H1 (cell line): ENCODE data around the gene PSPC1. TPM values are rescaled to one million over a fixed set of nuclear protein-coding genes. Genes with fewer than 3 reads are reported as not detected.

ENCODE experiments used
- CTCF ChIA-PET: fragments of 300-600 bp; sonication (Branson Sonifier 250); formaldehyde crosslinking; loops from one replicate; lab custom pipeline; 2021; ENCODE audit not compliant: partially characterized antibody; lab: Charles Lee
- POLR2A ChIA-PET: fragments of 300-600 bp; sonication (Branson Sonifier 250); formaldehyde crosslinking; loops from one replicate; lab custom pipeline; 2021; ENCODE audit warnings: inconsistent platforms; ENCODE audit not compliant: partially characterized antibody; lab: Charles Lee
- DNase-seq, 2 experiments: peaks; one replicate each; pipeline versions ENCODE4 v3.0.0 to v3.0.0-alpha.2; 2010 to 2022; ENCODE audit warnings: low spot score in 2 of 2, low read depth in 1 of 2, mixed read lengths in 1 of 2
- FAIRE-seq: peaks from 2 replicates; lab custom pipeline; 2011; peaks lifted over from hg19 to GRCh38; lab: Jason Lieb, UNC
- H2AFZ ChIP-seq: 2 replicates; pipeline ENCODE4 v1.8.1; 2012; ENCODE audit warnings: low read length, inconsistent platforms
- H2AK5ac ChIP-seq: 2 replicates; pipeline ENCODE4 v1.6.1; 2013; ENCODE audit warnings: low read depth, low read length
- H2BK120ac ChIP-seq: replicated peaks from 2 replicates; pipeline ENCODE3; 2013; ENCODE audit warnings: low read depth, low read length, inconsistent platforms
- H2BK12ac ChIP-seq: 2 replicates; pipeline ENCODE4 v1.6.1; 2013; ENCODE audit warnings: low read depth, low read length
- H2BK15ac ChIP-seq: 2 replicates; pipeline ENCODE4 v1.6.1; 2013; ENCODE audit warnings: low read length
- H2BK20ac ChIP-seq: 2 replicates; pipeline ENCODE4 v1.6.1; 2013; ENCODE audit warnings: low read length
- H2BK5ac ChIP-seq: 2 replicates; pipeline ENCODE4 v1.6.1; 2013; ENCODE audit warnings: low read depth, low read length
- H3K14ac ChIP-seq: 2 replicates; pipeline ENCODE4 v1.6.1; 2013; ENCODE audit warnings: inconsistent platforms; ENCODE audit not compliant: insufficient read length
- H3K18ac ChIP-seq: 2 replicates; pipeline ENCODE4 v1.6.1; 2013; ENCODE audit warnings: low read length; ENCODE audit errors: extremely low read depth
- H3K23ac ChIP-seq: 2 replicates; pipeline ENCODE4 v1.6.1; 2013; ENCODE audit warnings: inconsistent platforms; ENCODE audit not compliant: insufficient read length
- H3K23me2 ChIP-seq: 2 replicates; pipeline ENCODE4 v1.6.1; 2013; ENCODE audit warnings: low read depth, low read length
- H3K27ac ChIP-seq: 2 replicates; pipeline ENCODE4 v1.6.1; 2011; ENCODE audit warnings: low read depth, low read length, inconsistent platforms
- H3K27me3 ChIP-seq, 4 experiments: replicated peaks in 1 of 4; 1 replicate in 1 of 4; 2 replicates in 3 of 4; pipeline versions ENCODE4 v1.6.1 to v1.8.1; 2011 to 2013; ENCODE audit warnings: low read length in 3 of 4, mild to moderate bottlenecking in 3 of 4, inconsistent platforms in 2 of 4, mixed read lengths in 2 of 4, moderate library complexity in 1 of 4; ENCODE audit not compliant: control insufficient read depth in 3 of 4, insufficient read depth in 3 of 4; ENCODE audit errors: extremely low read depth in 1 of 4
- H3K36me3 ChIP-seq, 4 experiments: 2 replicates each; pipeline versions ENCODE4 v1.6.1 to v1.8.1; 2011 to 2013; ENCODE audit warnings: mild to moderate bottlenecking in 4 of 4, low read length in 3 of 4, moderate library complexity in 2 of 4, control low read depth in 1 of 4, inconsistent platforms in 1 of 4; ENCODE audit not compliant: insufficient read depth in 4 of 4, control insufficient read depth in 2 of 4
- H3K4ac ChIP-seq: replicated peaks from 2 replicates; pipeline ENCODE3; 2013; ENCODE audit warnings: low read length, low read depth, mixed read lengths, inconsistent platforms; ENCODE audit not compliant: insufficient read length
- H3K4me1 ChIP-seq, 4 experiments: replicated peaks in 1 of 4; 1 replicate in 1 of 4; 2 replicates in 3 of 4; pipeline versions ENCODE4 v1.6.1 to v1.8.1; 2011 to 2013; ENCODE audit warnings: low read length in 3 of 4, inconsistent platforms in 2 of 4, mixed read lengths in 1 of 4; ENCODE audit not compliant: insufficient read depth in 4 of 4, control insufficient read depth in 3 of 4
- H3K4me2 ChIP-seq, 2 experiments: 2 replicates each; pipeline versions ENCODE4 v1.6.1 to v1.8.1; 2011 to 2013; ENCODE audit warnings: low read depth in 2 of 2, low read length in 2 of 2, control low read depth in 1 of 2, inconsistent platforms in 1 of 2, mild to moderate bottlenecking in 1 of 2; ENCODE audit not compliant: insufficient read depth in 1 of 2
- H3K4me3 ChIP-seq, 4 experiments: fragments of 200-600, 300-600 bp in 1 of 4; sonication (generic), shearing (Covaris generic), sonication (Bioruptor Twin) in 1 of 4; 2 replicates each; pipeline versions ENCODE4 v1.5.1 to v1.8.1; 2011 to 2016; ENCODE audit warnings: low read length in 4 of 4, low read depth in 3 of 4, control low read depth in 2 of 4, inconsistent platforms in 2 of 4, mild to moderate bottlenecking in 2 of 4, mixed read lengths in 1 of 4, moderate library complexity in 1 of 4; ENCODE audit not compliant: insufficient read depth in 2 of 4; ENCODE audit errors: extremely low read depth in 1 of 4
- H3K56ac ChIP-seq: replicated peaks from 2 replicates; pipeline ENCODE3; 2013; ENCODE audit warnings: low read depth, mild to moderate bottlenecking, mixed read lengths, low read length, inconsistent platforms; ENCODE audit not compliant: insufficient read length
- H3K79me1 ChIP-seq: 2 replicates; pipeline ENCODE4 v1.6.1; 2013; ENCODE audit warnings: low read depth, low read length, control low read depth
- H3K79me2 ChIP-seq, 2 experiments: 2 replicates each; pipeline versions ENCODE4 v1.6.1 to v1.8.1; 2012 to 2013; ENCODE audit warnings: low read length in 2 of 2, mild to moderate bottlenecking in 2 of 2, inconsistent platforms in 1 of 2; ENCODE audit not compliant: insufficient read depth in 2 of 2, control insufficient read depth in 1 of 2
- H3K9ac ChIP-seq, 4 experiments: replicated peaks in 1 of 4; 1 replicate in 1 of 4; 2 replicates in 3 of 4; pipeline versions ENCODE4 v1.6.1 to v1.8.1; 2011 to 2013; ENCODE audit warnings: low read depth in 3 of 4, low read length in 3 of 4, control low read depth in 2 of 4, mild to moderate bottlenecking in 2 of 4, moderate library complexity in 2 of 4, inconsistent platforms in 1 of 4; ENCODE audit errors: extremely low read depth in 1 of 4
- H3K9me3 ChIP-seq, 2 experiments: 2 replicates each; pipeline versions ENCODE4 v1.6.1 to v1.8.1; 2012 to 2013; ENCODE audit warnings: mild to moderate bottlenecking in 2 of 2, moderate library complexity in 2 of 2, control low read depth in 1 of 2, inconsistent platforms in 1 of 2, low read depth in 1 of 2, low read length in 1 of 2, mixed read lengths in 1 of 2; ENCODE audit not compliant: insufficient read depth in 2 of 2
- H4K20me1 ChIP-seq, 2 experiments: replicated peaks in 1 of 2; 2 replicates each; pipeline versions ENCODE3 to v1.8.1; 2011 to 2013; ENCODE audit warnings: inconsistent platforms in 2 of 2, low read length in 2 of 2, mild to moderate bottlenecking in 1 of 2; ENCODE audit not compliant: insufficient read depth in 2 of 2, control insufficient read depth in 1 of 2
- H4K5ac ChIP-seq: 2 replicates; pipeline ENCODE4 v1.6.1; 2013; ENCODE audit warnings: low read length, low read depth, mixed read lengths, inconsistent platforms; ENCODE audit not compliant: insufficient read length
- H4K8ac ChIP-seq: 2 replicates; pipeline ENCODE4 v1.8.0; 2013; ENCODE audit warnings: mild to moderate bottlenecking, moderate library complexity, low read length, inconsistent platforms; ENCODE audit not compliant: insufficient read depth; ENCODE audit errors: extremely low read depth
- H4K91ac ChIP-seq: replicated peaks from 2 replicates; pipeline ENCODE3; 2013; ENCODE audit warnings: low read length, mixed read lengths, inconsistent platforms; ENCODE audit not compliant: insufficient read length
- POLR2A ChIP-seq, 2 experiments: IDR thresholded peaks; 1 replicate in 1 of 2; 2 replicates in 1 of 2; pipeline ENCODE4 v1.6.1; 2011; ENCODE audit warnings: low read depth in 2 of 2, low read length in 2 of 2, mild to moderate bottlenecking in 2 of 2; ENCODE audit errors: control extremely low read depth in 1 of 2
- WGBS, 2 experiments: shearing (Covaris generic) in 1 of 2; methylation state at CpG; one replicate each; pipeline versions ENCODE4 v1.1.6 to v1.1.7; 2013 to 2015; ENCODE audit warnings: low lambda C conversion rate in 2 of 2, mixed read lengths in 2 of 2, inconsistent platforms in 1 of 2, low coverage in 1 of 2, missing lambda C conversion rate in 1 of 2; ENCODE audit not compliant: insufficient replicate concordance in 2 of 2, insufficient coverage in 1 of 2, insufficient read length in 1 of 2; ENCODE audit errors: extremely low coverage in 1 of 2, missing lambda C conversion rate in 1 of 2; 5-methylcytosine and 5-hydroxymethylcytosine counted together
- polyA plus RNA-seq, 7 experiments: library from polyadenylated mRNA; depleted of rRNA in 3 of 7; stranded (reverse) in 5 of 7; unstranded in 2 of 7; fragments of >200 nt in 5 of 7; fragments of 200-250 nt in 2 of 7; gene quantifications; 1 replicate in 5 of 7; 2 replicates in 1 of 7; 4 replicates in 1 of 7; pipeline versions ENCODE4 v1.2.1 to v1.2.3, GENCODE V29; 2011 to 2013; ENCODE audit warnings: missing spikeins in 2 of 7, mixed read lengths in 2 of 7
- total RNA-seq: library from RNA; stranded (reverse); fragmentation: NEBNext Ultra II Directional; extraction: Animal tissue kit (Norgen Biotek cat#: 25700); gene quantifications from 2 replicates; pipeline ENCODE4 v1.2.1, GENCODE V29; 2021
- TF ChIP-seq, protein P1 (sequence below): IDR thresholded peaks from 2 replicates; pipeline ENCODE4 v1.6.1; 2011; ENCODE audit warnings: low read length, improper control_type of control experiment

The PSPC1 gene
- total and polyA plus RNA-seq, 2 of the 8 experiments (the other 6 are each of a cell fraction or from before 2014, with no cell fraction given), result 53.4 to 97.4 TPM

DNA sequence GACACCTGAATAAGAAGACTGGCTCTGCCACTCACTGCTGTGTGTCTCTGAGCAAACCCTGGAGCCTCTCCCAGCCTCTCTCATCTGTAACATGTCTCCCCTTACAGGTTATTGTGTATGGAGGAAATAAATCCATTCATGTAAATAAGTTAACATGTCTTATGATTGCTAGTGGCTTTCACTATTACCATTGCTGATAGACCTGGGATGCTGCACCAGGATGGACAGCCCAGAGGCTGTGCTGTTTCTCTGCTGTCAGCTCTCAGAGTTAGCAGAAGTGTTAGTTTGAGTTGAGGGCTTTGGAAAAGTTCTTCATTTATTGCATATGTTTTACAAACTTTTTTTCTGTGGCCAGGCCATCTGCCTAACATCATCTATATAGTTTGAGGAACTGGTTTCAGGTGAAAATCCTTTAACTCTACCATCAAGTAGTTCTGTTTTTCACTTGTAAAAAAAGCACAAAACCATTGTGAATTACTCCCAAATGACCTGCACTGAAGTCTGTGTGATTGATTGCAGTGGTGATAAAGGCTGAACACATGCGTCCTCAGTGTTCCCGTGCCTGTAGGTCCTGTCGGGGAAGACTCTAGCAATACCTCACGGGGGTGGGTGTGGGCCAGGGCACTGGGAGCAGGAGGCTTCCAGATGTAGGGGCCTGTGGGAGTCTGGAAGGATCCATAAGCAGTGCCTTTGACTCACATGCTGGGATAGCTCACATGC is 124.7 kb downstream of the PSPC1 start:
- Histone ChIP-seq H3K9me3 (no peaks in the 10 kb centered on the region), H3K56ac (no peak overlapping the region), H3K4me3 (no peak overlapping the region), H2BK5ac (no peak overlapping the region), H2BK15ac (no peak overlapping the region), H3K79me2 (no peaks in the 10 kb centered on the region), H4K91ac (no peak overlapping the region), H3K23me2 (no peaks in the 10 kb centered on the region), H3K79me1 (no peaks in the 10 kb centered on the region; the same call in 1 of the 2 replicates), H3K9ac (no peak overlapping the region; a peak in 1 of 7 replicates), H3K23ac (no peak overlapping the region), H3K4me2 (no peak overlapping the region), H2BK12ac (no peak overlapping the region), H4K8ac (no peak overlapping the region), H4K20me1 (peaks cover under 1 to 2% of the 10 kb centered on the region in 2 experiments), H2AK5ac (no peak overlapping the region), H3K27me3 (no peaks in the 10 kb centered on the region), H3K36me3 (peaks cover 0 to 5% (median 4%) of the 10 kb centered on the region in 4 experiments; a peak in 4 of 8 replicates), H2BK20ac (no peak overlapping the region), H3K27ac (no peak overlapping the region), H3K4ac (no peak overlapping the region), H3K14ac (no peak overlapping the region), H3K4me1 (no peaks in the 10 kb centered on the region), H2BK120ac (no peak overlapping the region), H2AFZ (no peak overlapping the region), H3K18ac (no peak overlapping the region), H4K5ac (no peak overlapping the region)
- ChIA-PET CTCF (interaction anchor here (0.7 kb wide), 1 partner anchor 18 kb away, joined by 4 read pairs; no protein-coding TSS in a partner anchor), POLR2A (no interaction called here)
- DNase-seq (no peak), FAIRE-seq (no peak)
- WGBS, 2 experiments, result 69% methylated on average over 4 of the region's 4 CpGs; no CpG with 5 or more reads in 1 of the 2 experiments
- TF ChIP-seq, protein P1, sequence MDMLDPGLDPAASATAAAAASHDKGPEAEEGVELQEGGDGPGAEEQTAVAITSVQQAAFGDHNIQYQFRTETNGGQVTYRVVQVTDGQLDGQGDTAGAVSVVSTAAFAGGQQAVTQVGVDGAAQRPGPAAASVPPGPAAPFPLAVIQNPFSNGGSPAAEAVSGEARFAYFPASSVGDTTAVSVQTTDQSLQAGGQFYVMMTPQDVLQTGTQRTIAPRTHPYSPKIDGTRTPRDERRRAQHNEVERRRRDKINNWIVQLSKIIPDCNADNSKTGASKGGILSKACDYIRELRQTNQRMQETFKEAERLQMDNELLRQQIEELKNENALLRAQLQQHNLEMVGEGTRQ, result no peak
- TF ChIP-seq POLR2A (IDR thresholded peaks at IDR 0.05; ENCODE audit: control extremely low read depth in 1 of 2, low read depth in 2 of 2, low read length in 2 of 2), result no peak
